NB4 (cell line): ENCODE results near the gene PHACTR3.

Source experiments
- DNase-seq: peaks from one replicate; pipeline ENCODE4 v3.0.0; 2010; ENCODE audit warnings: low read depth
- H3K4me3 ChIP-seq: one replicate; pipeline ENCODE4 v1.5.1; 2011; ENCODE audit warnings: mild to moderate bottlenecking, low read depth, low read length, moderate library complexity
- CTCF ChIP-seq: IDR thresholded peaks from one replicate; pipeline ENCODE4 v1.5.1; 2012; ENCODE audit warnings: low read depth, low read length
- MYC ChIP-seq: IDR thresholded peaks from 2 replicates; pipeline ENCODE4 v1.6.1; 2011; ENCODE audit warnings: low read depth, low read length
- POLR2A ChIP-seq: IDR thresholded peaks from 2 replicates; pipeline ENCODE4 v1.6.1; 2011; ENCODE audit warnings: mild to moderate bottlenecking; ENCODE audit not compliant: insufficient read length; ENCODE audit errors: extremely low read depth
- TF ChIP-seq, protein P1 (sequence below): IDR thresholded peaks from 2 replicates; pipeline ENCODE4 v1.6.1; 2011; ENCODE audit warnings: low read depth, low read length

Gene PHACTR3

GRCh38 chr20:59832406-59833363, 228.3 kb downstream of the PHACTR3 start:
- H3K4me3 ChIP-seq: no peak overlapping the region
- no peak for TF ChIP-seq POLR2A
- TF ChIP-seq CTCF: no peak
- TF ChIP-seq, protein P1, sequence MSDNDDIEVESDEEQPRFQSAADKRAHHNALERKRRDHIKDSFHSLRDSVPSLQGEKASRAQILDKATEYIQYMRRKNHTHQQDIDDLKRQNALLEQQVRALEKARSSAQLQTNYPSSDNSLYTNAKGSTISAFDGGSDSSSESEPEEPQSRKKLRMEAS: no peak
- no peak for TF ChIP-seq MYC
- DNase-seq: no peak

GRCh38 chr20:59835057-59835447, 230.7 kb downstream of the PHACTR3 start:
- H3K4me3 ChIP-seq: no peak overlapping the region
- DNase-seq: no peak
- TF ChIP-seq MYC: no peak
- TF ChIP-seq, protein P1: no peak
- no peak for TF ChIP-seq POLR2A
- TF ChIP-seq CTCF: no peak

DNA sequence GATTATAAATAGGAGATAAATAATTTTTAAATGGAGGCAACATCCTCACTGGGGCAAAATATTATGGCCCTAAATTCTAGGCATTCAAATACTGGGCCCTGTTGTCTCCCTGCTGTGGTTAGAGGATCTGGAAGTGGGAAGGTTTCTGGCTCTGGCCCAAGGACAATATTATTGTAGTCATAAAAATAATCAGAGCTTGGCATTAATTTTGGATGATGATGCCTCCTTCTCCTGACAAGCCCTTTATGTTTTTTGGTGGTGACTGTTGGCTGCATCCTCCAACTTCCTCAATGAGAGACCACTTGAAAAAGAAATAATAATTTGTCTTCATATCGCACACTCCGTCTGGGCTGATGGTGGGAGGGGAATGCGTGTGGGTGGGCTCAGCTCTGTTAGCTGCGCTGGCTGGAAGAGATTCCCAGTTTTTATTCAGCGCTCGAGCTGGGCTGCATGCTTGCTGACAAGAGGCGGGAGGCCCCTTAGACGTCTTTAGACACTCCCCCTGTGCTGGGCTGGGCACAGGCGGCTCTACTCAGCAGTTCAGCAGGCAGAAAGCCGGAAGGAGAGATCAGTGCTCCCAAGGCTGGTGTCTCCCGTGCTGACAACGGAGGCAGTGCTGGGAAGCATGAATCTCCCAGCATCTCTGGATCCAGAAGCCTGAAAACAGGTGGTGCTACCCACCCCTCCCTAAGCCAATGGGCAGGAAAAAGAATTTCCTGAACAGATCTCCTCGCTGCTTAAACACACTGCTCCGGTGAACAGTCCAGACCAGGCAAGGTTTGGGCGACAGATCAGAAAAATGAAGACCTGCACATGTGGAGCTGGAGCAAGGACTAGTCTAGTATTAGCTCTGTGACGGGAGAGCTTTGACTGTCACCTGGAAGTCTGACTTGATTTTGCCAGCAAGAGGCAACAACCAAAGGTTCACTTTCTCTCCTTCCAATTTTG, 231.4 kb downstream of the PHACTR3 start:
- TF ChIP-seq POLR2A (no peak), MYC (no peak), CTCF (no peak)
- TF ChIP-seq, protein P1: no peak
- no peak overlapping the region for H3K4me3 ChIP-seq
- no peak for DNase-seq

DNA sequence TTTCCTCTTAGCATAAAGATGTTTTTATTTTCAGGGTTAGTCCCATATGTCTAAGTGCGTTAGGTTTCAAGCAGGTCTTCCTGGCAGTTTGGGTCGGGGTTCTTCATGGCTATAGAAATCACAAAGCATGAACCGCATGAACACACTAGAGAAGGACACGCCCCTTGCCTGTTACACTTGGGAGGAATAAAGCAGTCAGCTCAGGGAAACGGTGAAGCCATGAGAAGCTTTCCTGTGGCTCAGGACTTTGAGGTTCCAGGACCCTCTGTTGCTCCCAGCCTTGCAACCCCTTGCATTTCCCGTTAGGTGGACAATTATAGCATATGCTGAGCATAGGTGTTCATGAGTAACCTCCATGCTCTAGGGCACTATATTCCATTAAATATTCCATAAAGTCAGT, 232.4 kb downstream of the PHACTR3 start:
- no peak for DNase-seq
- TF ChIP-seq MYC (no peak), POLR2A (no peak), CTCF (no peak)
- TF ChIP-seq, protein P1: no peak
- H3K4me3 ChIP-seq: no peak overlapping the region

DNA sequence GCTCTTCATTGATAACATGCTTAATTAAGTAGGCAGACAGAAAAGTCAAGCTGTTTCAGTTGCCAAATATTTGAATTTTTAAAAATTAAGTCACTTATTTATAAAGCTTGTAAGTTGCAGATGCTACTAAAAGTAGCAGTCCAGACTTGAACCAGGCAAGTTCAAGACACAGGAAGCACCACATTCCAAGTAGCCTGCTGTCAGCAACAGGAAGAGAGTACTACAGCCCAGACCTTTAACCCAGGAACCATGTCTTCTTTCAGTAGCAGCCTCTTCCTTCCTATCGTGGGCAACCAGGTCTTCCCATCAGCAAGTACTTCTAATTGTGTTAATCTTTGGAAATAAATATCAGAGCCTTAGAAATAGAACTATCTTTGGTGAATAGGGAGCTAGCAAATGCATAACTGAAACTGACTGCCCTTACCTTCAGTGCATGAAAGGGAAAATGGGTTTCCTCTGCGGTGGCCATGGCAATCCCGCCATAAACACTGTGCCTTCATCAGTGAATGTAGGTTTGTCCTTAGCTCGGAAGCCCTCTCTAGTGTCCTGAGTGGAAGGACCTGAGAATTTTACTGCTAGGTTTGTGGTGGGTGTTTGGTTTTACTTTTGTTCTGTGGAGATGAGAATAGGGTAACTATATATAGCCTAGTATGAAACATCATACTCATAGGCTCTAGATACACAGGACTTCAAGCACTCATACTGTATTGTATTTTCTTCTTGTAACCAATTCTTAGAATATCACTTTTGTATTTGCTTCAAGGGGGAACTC, 233.5 kb downstream of the PHACTR3 start:
- H3K4me3 ChIP-seq: no peak overlapping the region
- TF ChIP-seq, protein P1: no peak
- TF ChIP-seq POLR2A (no peak), CTCF (no peak), MYC (no peak)
- no peak for DNase-seq
